ENCODE results near the gene SPPL2B.
"Not testable (repeated sequence)": the region's sequence is repeated elsewhere in the genome, so short reads cannot be mapped to it uniquely, and the experiment has no call there.

Gene SPPL2B

DNA sequence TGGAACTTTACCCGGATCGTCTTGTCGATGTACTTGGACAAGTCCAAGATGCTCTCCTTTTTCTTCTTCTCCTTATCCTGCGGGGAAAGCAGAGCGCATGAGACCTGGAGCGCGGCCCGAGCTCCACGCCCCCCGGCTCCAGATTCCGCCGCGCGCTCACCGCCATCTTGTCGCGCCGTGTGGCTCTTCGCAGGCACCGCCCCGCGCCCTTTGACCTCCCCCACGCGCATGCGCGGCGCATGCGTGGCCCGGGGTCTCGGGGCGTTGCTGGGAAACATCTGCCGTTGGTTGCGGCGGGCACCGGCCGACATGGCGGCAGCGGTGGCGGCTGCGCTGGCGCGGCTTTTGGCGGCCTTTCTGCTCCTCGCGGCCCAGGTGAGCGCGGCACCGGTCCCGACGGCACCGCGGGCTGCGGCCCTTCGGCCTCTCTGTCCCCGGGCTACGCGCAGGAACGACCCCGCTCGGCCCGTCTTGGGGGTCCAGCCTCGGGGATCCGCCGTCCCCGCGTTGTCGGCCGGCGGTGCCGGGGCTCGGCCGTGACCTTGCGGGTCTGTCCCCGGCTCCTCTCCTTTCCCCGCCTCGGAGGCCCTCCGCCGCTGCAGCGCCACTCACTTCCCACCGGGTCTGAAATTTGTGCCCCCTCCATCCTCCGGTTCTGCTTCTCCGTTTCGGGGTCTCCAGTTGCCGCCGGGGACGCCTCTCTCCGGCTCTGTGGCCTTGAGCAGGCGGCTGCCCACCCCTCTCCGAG is at the start of gene SPPL2B, which contains the start of gene LSM7:
TSS of gene SPPL2B (plus strand) at position 284 of the 748 bp plus-strand sequence. CDS start at position 310, 26 bp downstream.
TSS of gene LSM7 (minus strand) at position 186 of the 748 bp plus-strand sequence. CDS start at position 166, 20 bp downstream.
- Histone ChIP-seq H3K9me2 (replicated peaks; ENCODE audit: insufficient read depth, low read length) (no peaks in the 10 kb centered on the region), H2AFZ (ENCODE audit: low read length) (peak within 1 kb of the TSS; percentile 52), H3F3A (ENCODE audit: insufficient read depth, low read length) (peaks cover 24% of the 10 kb centered on the region), H3K27ac (ENCODE audit: low read length) (peak within 1 kb of the TSS; percentile 53; the same call in 1 of the 2 replicates), H3K4me1 (ENCODE audit: low read length) (peaks cover 37% of the 10 kb centered on the region), H3K79me2 (ENCODE audit: low read length) (peaks cover 93% of the 10 kb centered on the region), H3K4me2 (ENCODE audit: low read depth, low read length) (peak within 1 kb of the TSS; percentile 83), H3K4me3 (ENCODE audit: low read length) (peak within 1 kb of the TSS; percentile 95), H3K27me3 (replicated peaks; ENCODE audit: insufficient read depth, low read length) (no peaks in the 10 kb centered on the region), H4K20me1 (ENCODE audit: insufficient read depth, low read length) (no peaks in the 10 kb centered on the region), H3K36me3 (replicated peaks; ENCODE audit: insufficient read depth, low read length) (no peaks in the 10 kb centered on the region), H3K9me3 (replicated peaks; ENCODE audit: insufficient read depth, low read length) (no peaks in the 10 kb centered on the region), H3K9ac (ENCODE audit: low read length) (peak within 1 kb of the TSS; percentile 97)
- TF ChIP-seq CTCF (IDR thresholded peaks at IDR 0.05; ENCODE audit: low read length) (no peak), EZH2phosphoT487 (IDR thresholded peaks at IDR 0.05; ENCODE audit: low read length) (no peak), EZH2 (optimal IDR thresholded peaks at IDR 0.05; ENCODE audit: low read depth, low read length) (no peak)
- DNase-seq, result peak; percentile 96

DNA sequence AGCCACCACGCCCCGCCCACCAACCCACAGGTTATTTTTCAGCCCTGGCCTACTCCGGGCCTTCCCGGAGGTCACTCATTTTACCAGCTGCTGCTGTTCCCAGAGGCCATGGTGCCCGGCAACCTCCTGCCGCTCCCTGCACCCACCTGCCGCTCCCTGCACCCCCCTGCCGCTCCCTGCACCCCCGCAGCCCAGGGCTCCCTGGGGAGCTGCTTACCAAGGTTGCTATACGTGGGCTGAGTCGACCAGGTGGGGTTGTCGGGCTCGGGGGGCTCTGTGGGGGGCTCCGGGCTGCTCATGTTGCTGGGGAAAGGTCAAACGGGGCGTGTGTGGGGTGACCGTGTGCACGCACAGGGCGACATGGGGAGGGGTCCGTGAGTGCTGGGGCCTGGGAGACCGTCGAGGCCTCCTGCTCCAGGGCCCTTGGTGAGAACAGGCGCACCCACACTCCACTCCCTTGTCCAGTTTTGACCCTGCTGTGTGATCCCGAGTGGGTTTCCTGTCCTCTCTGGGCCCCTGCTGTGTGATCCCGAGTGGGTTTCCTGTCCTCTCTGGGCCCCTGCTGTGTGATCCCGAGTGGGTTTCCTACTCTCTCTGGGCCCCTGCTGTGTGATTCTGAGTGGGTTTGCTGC is 47.7 kb upstream of the SPPL2B start:
- H3F3A ChIP-seq (ENCODE audit: insufficient read depth, low read length), result no peaks in the 10 kb centered on the region
- no peak for DNase-seq
- H3K36me3 ChIP-seq (replicated peaks; ENCODE audit: insufficient read depth, low read length), result no peaks in the 10 kb centered on the region
- no peaks in the 10 kb centered on the region for H4K20me1 ChIP-seq (ENCODE audit: insufficient read depth, low read length)
- H3K4me3 ChIP-seq (ENCODE audit: low read length), result no peak overlapping the region
- no peaks in the 10 kb centered on the region for H3K4me1 ChIP-seq (ENCODE audit: low read length)
- H3K79me2 ChIP-seq (ENCODE audit: low read length), result no peaks in the 10 kb centered on the region
- 0 out of 2 replicates have a peak, but pooled peaks cover 4% of the 10 kb centered on the region for H3K27me3 ChIP-seq (replicated peaks; ENCODE audit: insufficient read depth, low read length)
- H3K9me3 ChIP-seq (replicated peaks; ENCODE audit: insufficient read depth, low read length), result no peaks in the 10 kb centered on the region
- H3K9ac ChIP-seq (ENCODE audit: low read length), result no peak overlapping the region
- no peak overlapping the region for H2AFZ ChIP-seq (ENCODE audit: low read length)
- TF ChIP-seq EZH2 (optimal IDR thresholded peaks at IDR 0.05; ENCODE audit: low read depth, low read length) (no peak), CTCF (IDR thresholded peaks at IDR 0.05; ENCODE audit: low read length) (no peak), EZH2phosphoT487 (IDR thresholded peaks at IDR 0.05; ENCODE audit: low read length) (no peak)
- no peaks in the 10 kb centered on the region for H3K9me2 ChIP-seq (replicated peaks; ENCODE audit: insufficient read depth, low read length)
- no peak overlapping the region for H3K27ac ChIP-seq (ENCODE audit: low read length)
- H3K4me2 ChIP-seq (ENCODE audit: low read depth, low read length), result no peak overlapping the region

DNA sequence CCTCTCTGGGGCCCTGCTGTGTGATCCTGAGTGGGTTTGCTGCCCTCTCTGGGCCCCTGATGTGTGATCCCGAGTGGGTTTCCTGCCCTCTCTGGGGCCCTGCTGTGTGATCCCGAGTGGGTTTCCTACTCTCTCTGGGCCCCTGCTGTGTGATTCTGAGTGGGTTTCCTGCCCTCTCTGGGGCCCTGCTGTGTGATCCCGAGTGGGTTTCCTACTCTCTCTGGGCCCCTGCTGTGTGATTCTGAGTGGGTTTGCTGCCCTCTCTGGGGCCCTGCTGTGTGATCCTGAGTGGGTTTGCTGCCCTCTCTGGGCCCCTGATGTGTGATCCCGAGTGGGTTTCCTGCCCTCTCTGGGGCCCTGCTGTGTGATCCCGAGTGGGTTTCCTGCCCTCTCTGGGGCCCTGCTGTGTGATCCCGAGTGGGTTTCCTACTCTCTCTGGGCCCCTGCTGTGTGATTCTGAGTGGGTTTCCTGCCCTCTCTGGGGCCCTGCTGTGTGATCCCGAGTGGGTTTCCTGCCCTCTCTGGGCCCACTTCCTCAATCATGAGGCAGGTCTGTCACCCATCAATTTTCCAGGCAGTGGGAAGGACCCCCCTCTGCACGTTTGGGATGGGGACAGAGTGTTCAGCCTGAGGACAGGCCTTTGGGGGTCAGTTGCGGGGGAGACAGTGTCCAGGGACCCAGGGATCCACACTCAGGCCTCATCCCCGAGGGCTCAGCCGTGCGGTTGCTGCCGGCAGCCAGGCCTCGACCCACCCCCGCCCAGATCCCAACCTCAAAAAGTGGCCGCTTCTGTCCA is 47.0 kb upstream of the SPPL2B start:
- not testable (repeated sequence) for H2AFZ ChIP-seq (ENCODE audit: low read length); H3K4me3 ChIP-seq (ENCODE audit: low read length); DNase-seq; H3F3A ChIP-seq (ENCODE audit: insufficient read depth, low read length); H3K4me2 ChIP-seq (ENCODE audit: low read depth, low read length); H3K9me3 ChIP-seq (replicated peaks; ENCODE audit: insufficient read depth, low read length); H3K27me3 ChIP-seq (replicated peaks; ENCODE audit: insufficient read depth, low read length); H3K9ac ChIP-seq (ENCODE audit: low read length); H3K4me1 ChIP-seq (ENCODE audit: low read length); H3K9me2 ChIP-seq (replicated peaks; ENCODE audit: insufficient read depth, low read length); H3K27ac ChIP-seq (ENCODE audit: low read length); H3K79me2 ChIP-seq (ENCODE audit: low read length); H4K20me1 ChIP-seq (ENCODE audit: insufficient read depth, low read length); H3K36me3 ChIP-seq (replicated peaks; ENCODE audit: insufficient read depth, low read length)

All from MM.1S (cell line).